HG02840 (cell line): ENCODE results near the gene TRAF4.
A peak's percentile ranks its signal among the peaks of the same experiment; 100 is the strongest.
"Not testable (repeated sequence)": the region's sequence is repeated elsewhere in the genome, so short reads cannot be mapped to it uniquely, and the experiment has no call there.

ENCODE experiments used
- ATAC-seq: cut with Tn5 transposase; IDR thresholded peaks from one replicate; pipeline ENCODE4 v1.9.1; 2021; ENCODE audit warnings: mild to moderate bottlenecking, moderate library complexity, moderate number of reproducible peaks; ENCODE audit not compliant: unreplicated experiment, low FRiP score

TRAF4 gene

DNA sequence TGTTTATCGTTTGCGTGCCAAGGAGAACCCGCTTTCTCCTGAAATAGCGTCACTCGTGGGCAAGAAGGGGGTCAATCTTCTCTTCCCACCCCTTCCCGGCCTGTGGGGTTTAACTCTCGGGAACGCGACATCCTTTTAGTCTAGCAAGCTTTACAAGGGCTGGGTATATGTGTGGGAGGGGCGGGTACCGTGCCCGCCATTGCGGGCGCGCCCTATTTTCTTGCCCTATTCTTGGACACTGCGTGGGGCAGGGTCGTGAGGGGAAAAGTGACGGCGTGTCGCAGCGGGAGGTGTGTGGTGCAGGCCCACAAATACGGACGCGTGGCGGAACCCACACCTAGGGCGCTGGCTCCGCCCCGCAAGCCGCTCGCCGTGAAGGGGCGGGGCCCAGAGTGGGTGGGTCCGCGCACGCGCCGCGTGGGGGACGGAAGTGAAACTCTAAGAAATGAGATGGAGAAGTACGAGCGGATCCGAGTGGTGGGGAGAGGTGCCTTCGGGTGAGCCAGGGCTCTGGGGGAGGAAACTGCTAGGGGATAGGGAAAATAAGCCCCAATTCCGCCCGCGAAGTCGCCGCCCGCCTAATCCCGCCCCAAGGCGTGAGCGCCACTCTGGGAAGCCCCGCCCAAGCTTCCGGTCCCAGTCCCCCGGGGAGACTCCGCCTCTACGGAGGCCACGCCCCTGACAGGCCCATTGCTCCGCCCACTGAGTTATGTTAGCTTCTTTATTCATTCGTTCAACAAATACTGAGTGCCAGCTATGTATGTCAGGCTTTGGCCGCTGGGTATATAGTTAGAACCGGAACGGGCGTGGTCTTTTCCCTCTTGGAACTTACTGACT lies 15.2 kb upstream of the TRAF4 start, which contains the start of gene NEK8:
Gene NEK8, plus strand, starts transcription at position 425 of the 837 bp plus-strand sequence. Its CDS starts 26 bp downstream, at position 451.
- peak; percentile 31 for ATAC-seq

DNA sequence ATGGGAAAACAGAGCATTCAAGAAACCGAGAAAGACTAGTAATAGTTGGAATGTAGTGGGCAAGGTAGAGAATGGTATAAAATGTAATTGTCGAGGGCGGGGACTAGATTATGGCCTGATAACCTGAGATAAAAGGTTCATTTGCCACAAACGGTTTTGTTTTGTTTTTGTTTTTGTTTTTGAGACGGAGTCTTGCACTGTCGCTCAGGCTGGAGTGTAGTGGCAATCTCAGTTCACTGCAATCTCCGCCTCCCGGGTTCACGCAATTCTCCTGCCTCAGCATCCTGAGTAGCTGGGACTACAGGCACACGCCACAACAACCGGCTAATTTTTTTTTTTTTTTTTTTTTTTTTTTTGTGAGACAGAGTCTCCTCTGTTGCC lies 13.9 kb upstream of the TRAF4 start:
- ATAC-seq = no peak

DNA sequence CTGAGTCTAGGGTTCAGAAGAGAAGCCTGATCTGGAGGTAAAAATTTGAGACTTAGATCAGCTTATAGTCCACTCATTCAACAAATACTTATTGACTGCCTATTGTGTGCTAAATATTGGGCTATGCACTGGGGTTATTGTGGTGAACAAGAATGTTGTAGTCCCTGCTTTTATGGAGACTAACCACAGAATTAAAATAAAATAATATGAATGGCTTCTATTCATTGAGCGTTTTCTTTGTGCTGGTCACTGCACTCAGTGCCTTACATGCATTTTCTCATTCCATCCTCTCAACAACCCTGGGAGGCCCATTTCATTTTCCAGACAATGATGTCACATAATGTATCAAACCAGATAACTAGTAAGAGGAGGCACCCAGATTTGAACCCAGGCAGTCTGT lies 10.5 kb upstream of the TRAF4 start:
- no peak for ATAC-seq

DNA sequence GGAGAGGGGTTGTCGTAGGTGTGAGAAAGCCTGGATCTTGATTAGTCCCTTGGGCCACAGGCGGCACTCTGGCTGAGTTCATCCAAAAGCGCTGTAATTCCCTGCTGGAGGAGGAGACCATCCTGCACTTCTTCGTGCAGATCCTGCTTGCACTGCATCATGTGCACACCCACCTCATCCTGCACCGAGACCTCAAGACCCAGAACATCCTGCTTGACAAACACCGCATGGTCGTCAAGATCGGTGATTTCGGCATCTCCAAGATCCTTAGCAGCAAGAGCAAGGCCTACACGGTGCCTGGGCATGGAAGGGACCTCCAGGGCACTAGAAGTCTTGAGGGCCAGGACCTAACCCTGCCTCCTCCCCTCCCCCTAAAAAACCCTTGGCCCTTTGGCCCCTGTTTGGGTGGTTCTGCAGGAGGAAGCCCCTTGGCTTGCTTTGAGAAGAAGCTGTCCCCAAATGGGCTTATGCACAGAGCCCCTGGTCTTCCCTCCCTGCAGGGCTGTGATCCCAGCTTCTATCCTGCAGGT lies 9.0 kb upstream of the TRAF4 start:
- ATAC-seq = no peak

DNA sequence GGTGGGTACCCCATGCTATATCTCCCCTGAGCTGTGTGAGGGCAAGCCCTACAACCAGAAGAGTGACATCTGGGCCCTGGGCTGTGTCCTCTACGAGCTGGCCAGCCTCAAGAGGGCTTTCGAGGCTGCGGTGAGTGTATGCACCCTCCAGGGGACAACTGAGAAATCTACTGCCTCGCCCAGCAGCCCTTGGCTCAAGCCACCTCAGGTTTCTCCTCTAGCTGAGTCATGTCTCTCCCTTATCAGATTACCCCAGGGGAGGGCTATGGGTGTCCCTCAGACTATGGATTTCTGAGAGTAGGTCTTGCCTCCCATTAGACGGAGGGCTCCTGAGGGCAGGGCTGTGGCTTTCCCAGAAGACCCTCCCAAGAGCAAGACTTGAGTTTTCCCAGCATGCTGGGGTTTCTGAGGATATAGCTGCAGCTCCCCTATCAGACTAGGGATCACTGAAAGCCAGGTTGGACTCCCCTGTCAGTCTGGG lies 8.5 kb upstream of the TRAF4 start:
- ATAC-seq = no peak

DNA sequence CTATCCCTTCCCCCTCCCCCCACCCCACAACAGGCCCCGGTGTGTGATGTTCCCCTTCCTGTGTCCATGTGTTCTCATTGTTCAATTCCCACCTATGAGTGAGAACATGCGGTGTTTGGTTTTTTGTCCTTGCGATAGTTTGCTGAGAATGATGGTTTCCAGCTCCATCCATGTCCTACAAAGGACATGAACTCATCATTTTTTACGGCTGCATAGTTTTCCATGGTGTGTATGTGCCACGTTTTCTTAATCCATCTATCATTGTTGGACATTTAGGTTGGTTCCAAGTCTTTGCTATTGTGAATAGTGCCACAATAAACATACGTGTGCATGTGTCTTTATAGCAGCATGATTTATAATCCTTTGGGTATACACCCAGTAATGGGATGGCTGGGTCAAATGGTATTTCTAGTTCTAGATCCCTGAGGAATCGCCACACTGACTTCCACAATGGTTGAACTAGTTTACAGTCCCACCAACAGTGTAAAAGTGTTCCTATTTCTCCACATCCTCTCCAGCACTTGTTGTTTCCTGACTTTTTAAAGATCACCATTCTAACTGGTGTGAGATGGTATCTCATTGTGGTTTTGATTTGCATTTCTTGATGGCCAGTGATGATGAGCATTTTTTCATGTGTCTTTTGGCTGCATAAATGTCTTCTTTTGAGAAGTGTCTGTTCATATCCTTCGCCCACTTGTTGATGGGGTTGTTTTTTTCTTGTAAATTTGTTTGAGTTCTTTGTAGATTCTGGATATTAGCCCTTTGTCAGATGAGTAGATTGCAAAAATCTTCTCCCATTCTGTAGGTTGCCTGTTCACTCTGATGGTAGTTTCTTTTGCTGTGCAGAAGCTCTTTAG lies 7.7 kb upstream of the TRAF4 start:
- ATAC-seq = not testable (repeated sequence)

DNA sequence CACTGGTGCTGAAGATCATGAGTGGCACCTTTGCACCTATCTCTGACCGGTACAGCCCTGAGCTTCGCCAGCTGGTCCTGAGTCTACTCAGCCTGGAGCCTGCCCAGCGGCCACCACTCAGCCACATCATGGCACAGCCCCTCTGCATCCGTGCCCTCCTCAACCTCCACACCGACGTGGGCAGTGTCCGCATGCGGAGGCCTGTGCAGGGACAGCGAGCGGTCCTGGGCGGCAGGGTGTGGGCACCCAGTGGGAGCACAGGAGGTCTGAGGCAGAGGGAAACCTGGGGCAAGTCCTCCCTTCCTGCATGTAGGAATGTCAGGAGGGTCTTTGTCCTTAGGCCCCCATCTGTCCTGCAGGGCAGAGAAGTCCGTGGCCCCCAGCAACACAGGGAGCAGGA lies 6.5 kb upstream of the TRAF4 start:
- no peak for ATAC-seq

DNA sequence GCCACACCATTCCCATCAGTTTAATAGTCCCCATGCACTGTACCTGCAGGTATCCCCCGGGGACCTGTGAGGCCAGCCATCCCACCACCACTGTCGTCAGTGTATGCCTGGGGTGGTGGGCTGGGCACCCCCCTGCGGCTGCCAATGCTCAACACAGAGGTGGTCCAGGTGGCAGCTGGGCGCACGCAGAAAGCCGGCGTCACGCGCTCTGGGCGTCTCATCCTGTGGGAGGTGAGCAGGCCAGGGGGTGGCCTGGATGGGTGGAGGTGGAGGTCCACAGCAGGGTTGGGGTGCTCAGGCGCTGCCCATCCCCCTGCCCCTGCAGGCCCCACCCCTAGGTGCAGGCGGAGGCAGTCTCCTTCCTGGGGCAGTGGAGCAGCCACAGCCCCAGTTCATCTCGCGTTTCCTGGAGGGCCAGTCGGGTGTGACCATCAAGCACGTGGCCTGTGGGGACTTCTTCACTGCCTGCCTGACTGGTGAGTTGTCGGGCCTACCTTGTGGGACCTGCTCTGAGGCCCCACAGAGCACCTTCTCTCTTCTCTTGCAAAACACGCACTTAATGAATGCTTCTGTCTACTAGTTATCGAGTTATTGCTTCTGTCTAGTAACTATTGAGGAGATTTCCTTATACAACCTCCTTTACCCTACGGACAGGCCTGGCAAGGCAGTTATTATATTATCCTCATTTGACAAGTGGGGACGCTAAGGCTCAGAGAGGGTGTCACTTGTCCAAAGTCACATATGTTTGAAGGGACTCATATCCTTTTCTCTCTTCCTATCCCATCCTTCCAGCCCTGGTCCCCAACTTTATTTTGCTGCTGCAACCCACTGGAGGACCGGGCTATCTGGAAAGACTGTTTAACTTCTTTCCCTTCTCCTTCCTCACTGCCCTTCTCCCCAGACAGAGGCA lies 5.8 kb upstream of the TRAF4 start:
- peak; percentile 53 for ATAC-seq

DNA sequence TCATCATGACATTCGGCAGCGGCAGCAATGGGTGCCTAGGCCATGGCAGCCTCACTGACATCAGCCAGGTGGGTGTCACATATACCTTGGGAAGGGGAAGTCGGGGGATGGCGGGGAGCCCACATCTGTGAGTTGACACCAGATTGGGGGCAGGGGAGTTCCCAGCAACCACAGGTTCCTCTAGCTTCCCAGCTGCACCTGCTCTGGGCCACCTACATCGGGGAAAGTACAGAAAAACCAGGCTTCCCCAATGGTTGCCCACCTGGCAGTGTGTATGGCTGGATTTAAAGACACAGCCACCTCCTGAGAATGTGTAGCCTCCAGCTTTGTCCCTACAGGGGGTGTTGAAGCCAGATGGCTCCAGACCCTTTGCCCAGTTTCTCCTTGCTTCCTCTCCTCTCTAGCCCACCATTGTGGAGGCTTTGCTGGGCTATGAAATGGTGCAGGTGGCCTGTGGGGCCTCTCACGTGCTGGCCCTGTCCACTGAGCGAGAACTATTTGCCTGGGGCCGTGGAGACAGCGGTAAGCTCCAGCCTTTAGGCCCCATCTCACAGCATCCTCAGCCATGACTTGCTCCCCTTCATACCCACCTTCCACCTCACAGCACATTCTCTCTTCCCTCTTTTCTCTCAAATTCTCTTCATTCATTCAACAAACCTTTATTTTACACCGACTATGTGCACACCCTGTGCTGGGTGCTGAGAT lies 5.0 kb upstream of the TRAF4 start:
- ATAC-seq = no peak

DNA sequence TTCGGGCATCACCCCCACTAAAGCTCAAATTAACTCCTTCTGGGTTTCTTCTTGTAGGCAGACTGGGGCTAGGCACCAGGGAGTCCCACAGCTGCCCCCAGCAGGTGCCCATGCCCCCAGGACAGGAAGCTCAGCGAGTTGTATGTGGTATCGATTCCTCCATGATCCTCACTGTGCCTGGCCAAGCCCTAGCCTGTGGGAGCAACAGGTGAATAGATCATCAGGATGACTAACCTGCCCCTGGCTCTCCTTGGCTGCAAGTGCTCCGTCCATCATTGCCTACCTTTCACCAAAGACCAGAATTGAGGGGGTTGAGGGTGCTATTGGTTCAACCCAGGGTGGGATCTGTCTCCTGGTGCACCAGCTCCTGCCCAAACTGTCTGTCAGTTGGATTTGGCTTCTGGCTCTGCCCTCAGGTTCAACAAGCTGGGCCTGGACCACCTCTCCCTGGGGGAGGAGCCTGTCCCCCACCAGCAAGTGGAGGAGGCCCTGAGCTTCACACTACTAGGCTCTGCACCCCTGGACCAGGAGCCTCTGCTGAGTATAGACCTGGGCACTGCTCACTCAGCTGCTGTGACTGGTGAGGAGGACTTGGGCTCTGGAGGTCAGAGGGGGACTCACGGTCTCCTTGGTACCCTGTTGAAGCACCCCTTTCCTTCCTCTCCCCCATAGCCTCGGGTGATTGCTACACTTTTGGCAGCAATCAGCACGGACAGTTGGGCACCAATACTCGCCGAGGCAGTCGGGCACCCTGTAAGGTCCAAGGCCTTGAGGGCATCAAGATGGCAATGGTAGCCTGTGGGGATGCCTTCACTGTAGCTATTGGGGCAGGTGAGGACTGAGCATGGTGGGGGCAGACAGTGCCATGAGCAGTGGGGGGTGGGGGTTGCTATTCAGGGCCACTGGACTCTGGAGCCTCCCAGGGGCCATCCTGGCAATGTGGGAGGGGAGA lies 3.1 kb upstream of the TRAF4 start:
- no peak for ATAC-seq

DNA sequence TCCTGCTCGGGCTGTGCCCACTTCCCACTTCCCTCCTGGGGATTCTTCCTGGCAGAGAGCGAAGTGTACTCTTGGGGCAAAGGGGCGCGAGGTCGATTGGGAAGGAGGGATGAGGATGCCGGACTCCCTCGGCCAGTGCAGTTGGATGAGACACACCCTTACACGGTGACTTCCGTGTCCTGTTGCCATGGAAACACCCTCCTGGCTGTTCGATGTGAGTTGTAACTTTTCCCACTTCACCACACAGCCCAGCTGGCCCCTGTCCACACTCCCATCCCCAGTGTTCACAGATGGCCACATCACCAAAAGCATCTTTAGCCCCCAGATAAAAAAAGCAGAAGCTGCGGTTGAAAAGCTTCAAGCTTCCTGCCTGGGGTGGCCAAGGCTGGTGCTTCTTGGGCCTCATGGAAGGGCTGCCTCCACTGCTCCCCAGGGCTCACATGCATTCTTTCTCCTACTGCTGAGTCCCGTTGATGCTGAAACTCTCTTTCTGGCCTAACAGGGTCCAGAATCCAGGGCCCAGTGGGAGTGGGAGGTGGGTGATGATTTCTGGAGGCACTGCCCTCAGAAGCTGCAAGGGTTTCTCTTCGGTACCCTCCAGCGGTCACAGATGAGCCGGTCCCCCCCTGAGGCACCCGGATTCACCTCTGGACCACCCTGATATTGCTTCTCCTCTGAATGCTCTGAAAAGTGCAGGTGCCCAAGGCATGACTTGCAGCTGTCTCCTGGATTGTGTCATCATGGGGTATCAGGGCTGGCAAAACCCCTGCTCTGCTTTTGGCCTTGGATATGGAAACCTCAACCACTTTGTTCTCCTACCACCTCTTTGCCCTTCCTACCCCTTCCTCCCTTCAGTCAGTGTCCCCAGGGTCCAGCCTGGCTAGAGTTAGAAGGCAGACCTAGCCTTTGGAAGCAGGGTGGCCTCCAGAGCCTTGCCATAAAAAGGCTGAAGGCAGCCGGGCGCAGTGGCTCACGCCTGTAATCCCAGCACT lies 2.2 kb upstream of the TRAF4 start:
- no peak for ATAC-seq

DNA sequence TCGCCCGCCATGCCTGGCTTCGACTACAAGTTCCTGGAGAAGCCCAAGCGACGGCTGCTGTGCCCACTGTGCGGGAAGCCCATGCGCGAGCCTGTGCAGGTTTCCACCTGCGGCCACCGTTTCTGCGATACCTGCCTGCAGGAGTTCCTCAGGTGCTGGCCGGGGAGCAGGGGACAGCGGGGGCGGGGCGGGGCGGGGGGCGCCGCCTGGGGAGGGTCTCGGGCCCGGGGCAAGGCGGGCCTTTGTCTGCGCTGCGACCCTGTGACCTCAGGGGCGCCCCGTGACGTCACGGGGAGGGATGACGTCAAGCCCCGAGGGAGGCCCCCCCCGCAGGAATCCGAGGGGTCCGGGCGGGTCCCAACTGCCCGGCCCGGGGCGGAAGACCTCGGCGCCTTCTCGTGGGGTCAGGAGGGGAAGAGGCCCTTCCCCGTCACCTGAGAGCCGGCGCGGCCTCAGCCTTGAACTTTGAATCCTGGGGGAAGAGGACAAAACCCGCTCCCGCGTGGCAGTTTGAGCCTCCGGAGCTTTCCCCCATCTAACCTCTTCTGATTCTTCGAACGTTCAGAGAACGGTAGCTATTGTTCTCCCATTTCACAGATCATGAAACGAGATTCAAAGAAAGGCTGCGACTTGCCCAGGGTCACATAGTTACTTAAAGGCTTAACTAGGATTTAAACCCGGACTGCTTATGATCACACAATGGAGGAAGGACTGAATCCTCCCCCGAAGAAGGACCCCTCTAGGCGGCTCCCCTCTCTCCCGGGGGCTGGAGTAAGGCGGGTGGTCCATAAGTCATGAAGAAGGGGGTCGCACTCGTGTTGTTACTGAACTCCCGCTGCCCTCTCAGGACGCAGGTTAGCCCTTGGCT lies 527 bp downstream of the TRAF4 start:
- ATAC-seq = peak; percentile 27

DNA sequence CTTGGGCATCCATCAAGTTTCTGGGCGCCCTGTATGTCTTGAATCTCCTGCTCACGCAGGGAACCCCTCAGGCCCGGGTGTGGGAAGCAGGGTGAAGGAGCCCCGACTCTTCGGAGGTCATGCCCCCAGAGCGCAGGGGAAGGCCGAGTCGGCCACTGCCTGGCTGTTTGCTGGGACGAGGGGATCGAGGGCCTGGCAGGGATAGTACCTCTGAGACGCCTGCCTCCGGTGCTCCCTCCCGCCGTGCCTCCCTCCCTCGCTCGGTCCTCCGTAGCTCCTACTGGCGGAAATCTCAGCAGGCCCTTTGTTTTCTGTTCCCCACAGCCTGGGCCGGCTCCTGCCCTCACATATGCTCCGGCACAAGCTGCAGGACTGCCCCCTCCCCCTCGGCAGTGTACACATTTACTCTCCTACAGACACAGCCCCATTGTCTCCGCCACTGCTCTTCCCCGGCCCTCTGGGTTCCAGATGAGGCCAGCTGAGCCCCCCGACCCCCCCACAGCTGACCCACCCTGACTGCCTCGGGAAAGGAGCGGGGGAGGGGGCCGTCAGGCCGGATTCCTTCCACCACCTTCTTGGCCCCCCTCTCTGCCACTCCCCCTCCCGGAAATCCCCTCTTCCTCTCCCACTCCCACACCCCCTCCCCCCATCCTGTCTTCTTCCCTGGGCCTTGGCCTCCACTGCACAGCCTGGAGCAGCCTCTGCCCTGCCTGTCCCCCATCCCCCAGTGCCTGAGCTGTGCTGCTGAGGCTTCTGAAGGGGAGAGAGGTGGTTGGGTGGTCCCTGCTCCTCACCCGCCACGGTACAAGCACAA lies 1.4 kb downstream of the TRAF4 start:
- ATAC-seq = no peak

DNA sequence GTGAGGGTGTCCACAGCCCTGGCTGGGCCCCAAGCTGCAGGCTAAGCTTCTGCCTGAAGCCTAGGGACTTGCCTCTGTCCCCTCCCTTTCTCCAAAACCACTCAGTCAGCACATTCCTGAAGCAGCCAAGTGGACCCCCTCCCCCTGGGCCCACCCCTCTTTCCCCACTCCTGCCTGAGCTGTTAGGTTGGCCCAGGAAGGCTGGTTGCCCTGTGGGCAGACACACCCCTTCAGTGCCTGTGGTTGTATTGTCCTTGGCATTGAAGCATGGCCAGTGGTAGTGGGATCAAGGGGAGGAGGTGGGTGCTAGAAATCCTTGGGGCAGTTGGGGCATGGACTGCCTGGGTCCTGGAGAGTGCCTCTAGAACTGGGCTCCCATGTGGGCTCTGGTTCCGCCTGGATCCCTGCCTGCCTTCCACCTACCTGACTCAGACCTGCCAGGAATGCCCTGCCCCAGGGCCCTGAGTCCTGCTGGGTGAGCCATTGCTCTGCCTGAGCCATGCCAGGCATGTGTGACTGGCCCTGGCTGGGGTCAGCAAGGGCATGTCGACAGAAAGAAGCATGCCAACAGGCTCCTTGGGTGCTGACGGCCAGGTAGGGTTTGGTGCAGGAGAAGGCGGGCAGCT lies 2.1 kb downstream of the TRAF4 start:
- ATAC-seq = no peak

DNA sequence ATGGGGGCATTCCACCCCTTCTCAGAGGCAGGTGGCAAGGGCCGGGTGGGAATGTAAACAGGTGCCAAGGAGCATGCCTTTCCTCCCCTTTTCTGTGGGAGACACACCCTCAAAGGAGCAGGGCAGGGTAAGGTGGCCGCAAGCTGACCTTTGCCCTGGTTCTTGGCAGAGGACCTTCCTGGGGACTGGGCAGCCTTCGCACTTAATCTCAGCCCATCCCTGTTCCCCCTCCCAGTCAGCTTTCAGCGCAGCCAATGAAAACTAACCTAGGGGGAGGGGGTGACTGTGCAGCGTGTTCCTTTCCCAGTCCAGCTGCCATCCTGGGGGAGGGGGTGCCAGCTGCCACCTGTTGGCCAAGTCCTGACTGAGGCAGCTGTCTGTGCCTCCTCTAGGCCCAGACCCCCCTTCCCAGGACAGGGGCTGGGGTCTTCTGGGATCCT lies 2.8 kb downstream of the TRAF4 start:
- no peak for ATAC-seq
